Uterus (tissue), 4 donors: ENCODE data around the gene CCDC177. TPM values are rescaled to one million over a fixed set of nuclear protein-coding genes. Genes with fewer than 3 reads are reported as not detected.

Experiments used
- DNase-seq, 2 donors: peaks; one replicate each; pipeline ENCODE4 v3.0.0-alpha.2; 2019 to 2020
- H3K27ac ChIP-seq, 2 donors: fragments of 200-600 bp; sonication (generic); 1 replicate in 1 of 2; 2 replicates in 1 of 2; pipeline ENCODE4 v1.5.1; 2016 to 2018
- H3K27me3 ChIP-seq, 2 donors: fragments of 200-600 bp; sonication (generic); one replicate each; pipeline ENCODE4 v1.5.1; 2018 to 2019; ENCODE audit warnings: control low read depth in 1 of 2
- H3K36me3 ChIP-seq, 2 donors: fragments of 200-600 bp; sonication (generic); one replicate each; pipeline ENCODE4 v1.5.1; 2019; ENCODE audit warnings: control low read depth in 1 of 2
- H3K4me1 ChIP-seq, 2 donors: fragments of 200-600 bp; sonication (generic); one replicate each; pipeline ENCODE4 v1.5.1; 2018 to 2019; ENCODE audit warnings: control low read depth in 1 of 2
- H3K4me3 ChIP-seq, 2 donors: fragments of 200-600 bp; sonication (generic); 1 replicate in 1 of 2; 2 replicates in 1 of 2; pipeline ENCODE4 v1.5.1; 2018 to 2019; ENCODE audit warnings: mild to moderate bottlenecking in 1 of 2
- H3K9me3 ChIP-seq, 2 donors: fragments of 200-600 bp; sonication (generic); one replicate each; pipeline ENCODE4 v1.5.1; 2019; ENCODE audit warnings: control low read depth in 1 of 2
- CTCF ChIP-seq, 4 experiments: fragments of 200-600 bp in 2 of 4; fragments of 450-650 bp in 2 of 4; sonication (generic) in 2 of 4; IDR thresholded peaks; one replicate each; pipeline ENCODE4 v1.5.1; 2016 to 2019; ENCODE audit warnings: antibody characterized with exemption in 4 of 4, mild to moderate bottlenecking in 2 of 4, moderate library complexity in 1 of 4
- POLR2A ChIP-seq, 2 donors: fragments of 450-650 bp; IDR thresholded peaks; one replicate each; pipeline ENCODE4 v1.6.1; 2016; ENCODE audit warnings: antibody characterized with exemption in 2 of 2, mild to moderate bottlenecking in 1 of 2, moderate library complexity in 1 of 2
- intact Hi-C: fragments of 100-400 bp; cut with DNase I; formaldehyde crosslinking; loops from one replicate; pipeline ENCODE4 v1.15.1; 2023; ENCODE audit warnings: low total_unique reads
- total RNA-seq, 4 donors: library from RNA; depleted of rRNA in 3 of 4; stranded (reverse); fragments of >200 nt in 3 of 4; gene quantifications; one replicate each; pipeline versions ENCODE4 v1.1.0 to v1.2.4, GENCODE V29; 2014 to 2023
- donor health status: DM: yes; HTN: yes; CAD: no.

The CCDC177 gene
- total RNA-seq, 4 donors from 2014 or later, result not detected

- Histone ChIP-seq H3K4me1 (no peaks in the 10 kb centered on the region), H3K27me3 (no peaks in the 10 kb centered on the region), H3K36me3 (no peaks in the 10 kb centered on the region), H3K4me3 (no peak overlapping the region), H3K27ac (no peak overlapping the region), H3K9me3 (no peaks in the 10 kb centered on the region)
- DNase-seq, result no peak
- no peak for TF ChIP-seq POLR2A (IDR thresholded peaks at IDR 0.05)
- TF ChIP-seq CTCF (IDR thresholded peaks at IDR 0.05), result no peak
- intact Hi-C loops, result no loop called here
These were observed 43.5 kb downstream of the CCDC177 start for GRCh38 chr14:69531135-69531534.

DNA sequence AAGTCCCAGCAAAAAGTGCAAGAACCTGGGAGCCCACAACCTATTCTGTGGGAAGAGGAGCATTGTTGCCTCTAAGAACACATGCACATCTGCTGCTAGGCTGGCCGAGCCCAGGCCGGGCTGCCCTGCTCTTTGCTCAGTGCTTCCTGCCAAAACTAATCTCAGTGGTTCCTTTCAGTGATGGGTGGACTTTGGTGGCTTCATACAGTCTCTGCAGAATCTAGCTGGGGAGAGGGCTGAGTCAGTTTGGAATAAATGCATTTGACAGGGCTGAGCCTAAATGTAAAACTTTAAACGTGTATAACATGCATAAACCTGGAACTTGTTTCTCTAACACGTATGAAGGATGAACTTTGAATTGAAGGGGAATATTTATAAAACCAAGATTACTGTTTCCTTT, 44.6 kb downstream of the CCDC177 start:
- Histone ChIP-seq H3K4me1 (no peaks in the 10 kb centered on the region), H3K27me3 (no peaks in the 10 kb centered on the region), H3K36me3 (no peaks in the 10 kb centered on the region), H3K9me3 (no peaks in the 10 kb centered on the region), H3K4me3 (no peak overlapping the region), H3K27ac (no peak overlapping the region)
- TF ChIP-seq POLR2A (IDR thresholded peaks at IDR 0.05) (no peak), CTCF (IDR thresholded peaks at IDR 0.05) (no peak)
- DNase-seq, result no peak
- intact Hi-C loops, result no loop called here

GRCh38 chr14:69529563-69529962, 45.1 kb downstream of the CCDC177 start:
- Histone ChIP-seq H3K4me1 (no peaks in the 10 kb centered on the region), H3K27ac (no peak overlapping the region), H3K36me3 (no peaks in the 10 kb centered on the region), H3K27me3 (no peaks in the 10 kb centered on the region), H3K4me3 (no peak overlapping the region), H3K9me3 (no peaks in the 10 kb centered on the region)
- no peak for DNase-seq
- TF ChIP-seq CTCF (IDR thresholded peaks at IDR 0.05) (no peak), POLR2A (IDR thresholded peaks at IDR 0.05) (no peak)
- intact Hi-C loops, result no loop called here

DNA sequence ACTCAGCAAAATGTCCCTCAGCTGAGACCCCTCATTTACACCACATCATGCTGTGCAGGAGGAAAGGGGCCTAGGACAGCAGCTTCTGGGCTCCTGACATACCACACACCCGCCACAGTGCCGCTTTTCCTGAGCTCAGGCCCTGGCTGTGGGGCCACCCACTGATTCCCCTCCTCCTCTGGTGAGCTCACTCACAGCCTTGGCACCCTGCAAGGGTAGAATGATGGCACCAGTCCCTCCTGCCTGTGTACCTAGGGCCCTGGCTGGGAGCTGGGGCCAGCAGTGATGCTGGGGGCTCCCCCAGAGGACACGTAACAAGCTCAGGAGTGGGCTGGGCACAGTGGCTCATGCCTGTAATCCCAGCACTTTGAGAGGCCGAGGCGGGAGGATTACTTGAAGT, 45.7 kb downstream of the CCDC177 start:
- TF ChIP-seq CTCF (IDR thresholded peaks at IDR 0.05) (no peak), POLR2A (IDR thresholded peaks at IDR 0.05) (no peak)
- Histone ChIP-seq H3K27ac (no peak overlapping the region), H3K4me1 (no peaks in the 10 kb centered on the region), H3K36me3 (no peaks in the 10 kb centered on the region), H3K4me3 (no peak overlapping the region), H3K27me3 (no peaks in the 10 kb centered on the region), H3K9me3 (no peaks in the 10 kb centered on the region)
- DNase-seq, result no peak
- intact Hi-C loops, result no loop called here

DNA sequence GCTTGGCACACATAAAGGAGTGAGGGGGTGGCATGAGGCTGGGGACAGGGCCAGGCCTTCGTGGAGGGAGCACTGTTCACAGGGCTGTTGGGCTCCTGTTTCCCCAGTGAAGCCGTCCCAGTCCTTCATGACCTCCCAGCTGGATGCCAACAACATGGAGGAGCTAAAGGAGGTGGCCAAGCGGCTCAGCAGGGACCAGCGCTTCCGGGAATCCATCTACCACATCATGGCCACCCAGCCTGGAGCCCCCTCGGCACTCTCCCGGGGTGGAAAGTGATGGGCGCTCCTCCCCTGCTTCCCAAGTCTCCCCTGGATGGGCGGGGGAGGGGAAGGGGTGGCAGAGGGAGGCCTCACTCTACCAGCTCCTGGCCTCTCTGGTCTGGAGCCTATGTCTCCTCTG, 46.5 kb downstream of the CCDC177 start:
- Histone ChIP-seq H3K4me1 (no peaks in the 10 kb centered on the region), H3K27me3 (no peaks in the 10 kb centered on the region), H3K36me3 (no peaks in the 10 kb centered on the region), H3K9me3 (no peaks in the 10 kb centered on the region), H3K27ac (no peak overlapping the region), H3K4me3 (no peak overlapping the region)
- intact Hi-C loops, result no loop called here
- TF ChIP-seq POLR2A (IDR thresholded peaks at IDR 0.05) (no peak), CTCF (IDR thresholded peaks at IDR 0.05) (no peak)
- DNase-seq, result no peak
